ENCODE results near the gene DGUOK. TPM values are rescaled to one million over a fixed set of nuclear protein-coding genes. Genes with fewer than 3 reads are reported as not detected.

Gene DGUOK
- total RNA-seq, 1 experiment from 2014 or later, result 78.5 TPM

GRCh38 chr2:73993778-73994177, 67.1 kb downstream of the DGUOK start:
- intact Hi-C loops (cut with micrococcal nuclease; ENCODE audit: unreplicated experiment) (no loop called here), in situ Hi-C loops (cut with HindIII; ENCODE audit: low pct_unique_long_range_greater_than_20kb, low sequenced_read_pairs) (no loop called here)
- no peak for ATAC-seq
- no TSS peak for BruUV-seq (replicated peaks)
- Histone ChIP-seq H3K27me3 (ENCODE audit: control insufficient read depth, insufficient read depth, low read length) (no peaks in the 10 kb centered on the region), H3K9me3 (ENCODE audit: control insufficient read depth, insufficient read depth, low read depth, low read length) (no peaks in the 10 kb centered on the region), H3K27ac (ENCODE audit: low read length) (no peak overlapping the region), H3K36me3 (ENCODE audit: control insufficient read depth, insufficient read depth, low read length) (no peaks in the 10 kb centered on the region), H3K4me1 (ENCODE audit: control insufficient read depth, insufficient read depth, low read length) (no peaks in the 10 kb centered on the region), H3K4me3 (ENCODE audit: low read depth in 2 of 2, low read length in 2 of 2) (no peak overlapping the region)
- ChIA-PET POLR2A (no interaction called here), CTCF (no interaction called here)
- TF ChIP-seq TCF7L2 (IDR thresholded peaks at IDR 0.05; ENCODE audit: low read depth, low read length) (no peak), POLR2AphosphoS5 (IDR thresholded peaks at IDR 0.05; ENCODE audit: low read depth, low read length) (no peak), REST (IDR thresholded peaks at IDR 0.05; ENCODE audit: insufficient read depth in 1 of 2, low read depth in 2 of 2, low read length in 1 of 2) (no peak), SIN3A (IDR thresholded peaks at IDR 0.05; ENCODE audit: borderline replicate concordance, insufficient read depth, low read depth, low read length) (no peak), CTCF (IDR thresholded peaks at IDR 0.05) (no peak)
- DNase-seq (ENCODE audit: low read depth, low spot score), result no peak

GRCh38 chr2:73994178-73994831, 67.6 kb downstream of the DGUOK start:
- BruUV-seq (replicated peaks), result no TSS peak
- H3K9me3 ChIP-seq (ENCODE audit: control insufficient read depth, insufficient read depth, low read depth, low read length), result no peaks in the 10 kb centered on the region
- no peaks in the 10 kb centered on the region for H3K27me3 ChIP-seq (ENCODE audit: control insufficient read depth, insufficient read depth, low read length)
- ChIA-PET POLR2A (no interaction called here), CTCF (no interaction called here)
- no peak for TF ChIP-seq CTCF (IDR thresholded peaks at IDR 0.05)
- no peak for TF ChIP-seq TCF7L2 (IDR thresholded peaks at IDR 0.05; ENCODE audit: low read depth, low read length)
- DNase-seq (ENCODE audit: low read depth, low spot score) (no peak), ATAC-seq (no peak)
- intact Hi-C loops (cut with micrococcal nuclease; ENCODE audit: unreplicated experiment), result no loop called here
- H3K36me3 ChIP-seq (ENCODE audit: control insufficient read depth, insufficient read depth, low read length), result no peaks in the 10 kb centered on the region
- no peak overlapping the region for H3K4me3 ChIP-seq (ENCODE audit: low read depth in 2 of 2, low read length in 2 of 2)
- no peak overlapping the region for H3K27ac ChIP-seq (ENCODE audit: low read length)
- no peaks in the 10 kb centered on the region; the same call in 1 of the 2 replicates for H3K4me1 ChIP-seq (ENCODE audit: control insufficient read depth, insufficient read depth, low read length)
- in situ Hi-C loops (cut with HindIII; ENCODE audit: low pct_unique_long_range_greater_than_20kb, low sequenced_read_pairs), result no loop called here
